Panc1 (cell line): ENCODE data around the gene MPZL3. TPM values are rescaled to one million over a fixed set of nuclear protein-coding genes. Genes with fewer than 3 reads are reported as not detected.

Experiments
- ATAC-seq: fragments of 200-7000 bp; cut with Tn5 transposase; 2 replicates; pipeline ENCODE4 v1.9.1; 2020; ENCODE audit warnings: mild to moderate bottlenecking, moderate library complexity
- BruUV-seq: library from RNA; stranded (reverse); fragments of 400-500 nt; replicated peaks from 2 replicates; lab custom pipeline; 2021; lab: Mats Ljungman, UMichigan
- CTCF ChIA-PET: fragments of 300-600 bp; sonication (Branson Sonifier 250); formaldehyde crosslinking; loops from one replicate; lab custom pipeline; 2022; ENCODE audit warnings: antibody characterized with exemption; lab: Charles Lee
- POLR2A ChIA-PET: fragments of 300-600 bp; sonication (Branson Sonifier 250); formaldehyde crosslinking; loops from one replicate; lab custom pipeline; 2022; ENCODE audit warnings: antibody characterized with exemption; lab: Charles Lee
- DNase-seq: peaks from one replicate; pipeline ENCODE4 v3.0.0-alpha.2; 2010; ENCODE audit warnings: low read depth, low spot score
- H3K27ac ChIP-seq: 2 replicates; pipeline ENCODE4 v1.5.1; 2011; ENCODE audit warnings: mild to moderate bottlenecking, low read length, inconsistent platforms
- H3K27me3 ChIP-seq: fragments of 200-500 bp; sonication (Bioruptor generic); 2 replicates; pipeline ENCODE4 v1.6.0; 2014; ENCODE audit warnings: low read length, inconsistent platforms; ENCODE audit not compliant: control insufficient read depth, insufficient read depth
- H3K36me3 ChIP-seq: fragments of 200-500 bp; sonication (Bioruptor generic); 2 replicates; pipeline ENCODE4 v1.5.1; 2014; ENCODE audit warnings: inconsistent platforms, mild to moderate bottlenecking, low read length, moderate library complexity; ENCODE audit not compliant: control insufficient read depth, insufficient read depth
- H3K4me1 ChIP-seq: 2 replicates; pipeline ENCODE4 v1.5.1; 2011; ENCODE audit warnings: inconsistent platforms, mild to moderate bottlenecking, low read length, moderate library complexity; ENCODE audit not compliant: control insufficient read depth, insufficient read depth
- H3K4me3 ChIP-seq, 2 experiments: 2 replicates each; pipeline ENCODE4 v1.5.1; 2011 to 2012; ENCODE audit warnings: low read depth in 2 of 2, low read length in 2 of 2, mild to moderate bottlenecking in 2 of 2, inconsistent platforms in 1 of 2, moderate library complexity in 1 of 2
- H3K9me3 ChIP-seq: fragments of 200-500 bp; sonication (Bioruptor generic); 2 replicates; pipeline ENCODE4 v1.5.1; 2014; ENCODE audit warnings: low read depth, mild to moderate bottlenecking, inconsistent platforms, low read length, moderate library complexity; ENCODE audit not compliant: control insufficient read depth, insufficient read depth
- POLR2AphosphoS5 ChIP-seq: IDR thresholded peaks from 2 replicates; pipeline ENCODE4 v1.6.1; 2012; ENCODE audit warnings: mild to moderate bottlenecking, low read depth, low read length, moderate library complexity
- REST ChIP-seq, 2 experiments: IDR thresholded peaks; 2 replicates each; pipeline ENCODE4 v1.6.1; 2011 to 2012; ENCODE audit warnings: low read depth in 2 of 2, control low read depth in 1 of 2, low read length in 1 of 2, mild to moderate bottlenecking in 1 of 2, moderate library complexity in 1 of 2; ENCODE audit not compliant: insufficient read depth in 1 of 2
- SIN3A ChIP-seq: IDR thresholded peaks from 2 replicates; pipeline ENCODE4 v1.6.1; 2012; ENCODE audit warnings: low read depth, mild to moderate bottlenecking, low read length, moderate library complexity, borderline replicate concordance; ENCODE audit not compliant: insufficient read depth
- in situ Hi-C: cut with HindIII; loops from 2 replicates; pipeline ENCODE4 v1.10.0; 2016; ENCODE audit warnings: low sequenced_read_pairs, low pct_unique_long_range_greater_than_20kb
- intact Hi-C: fragments of 100-400 bp; cut with micrococcal nuclease; formaldehyde crosslinking; loops from one replicate; pipeline ENCODE4 v1.10.0; 2022; ENCODE audit not compliant: unreplicated experiment
- total RNA-seq: library from RNA; stranded (reverse); gene quantifications from one replicate; pipeline ENCODE4 v1.2.1, GENCODE V29; 2021; ENCODE audit not compliant: unreplicated experiment
- TF ChIP-seq, protein P1 (sequence below): fragments of 450-650 bp; IDR thresholded peaks from 2 replicates; pipeline ENCODE4 v1.5.1; 2017; ENCODE audit warnings: mild to moderate bottlenecking

The MPZL3 gene
- total RNA-seq, 1 experiment from 2014 or later: 1.0 TPM

GRCh38 chr11:118239509-118240205 lies 12.5 kb downstream of the MPZL3 start:
- BruUV-seq: no TSS peak
- TF ChIP-seq POLR2AphosphoS5 (no peak), REST (IDR thresholded peaks at IDR 0.05; ENCODE audit: insufficient read depth in 1 of 2, low read depth in 2 of 2, low read length in 1 of 2) (no peak), SIN3A (no peak)
- TF ChIP-seq, protein P1, sequence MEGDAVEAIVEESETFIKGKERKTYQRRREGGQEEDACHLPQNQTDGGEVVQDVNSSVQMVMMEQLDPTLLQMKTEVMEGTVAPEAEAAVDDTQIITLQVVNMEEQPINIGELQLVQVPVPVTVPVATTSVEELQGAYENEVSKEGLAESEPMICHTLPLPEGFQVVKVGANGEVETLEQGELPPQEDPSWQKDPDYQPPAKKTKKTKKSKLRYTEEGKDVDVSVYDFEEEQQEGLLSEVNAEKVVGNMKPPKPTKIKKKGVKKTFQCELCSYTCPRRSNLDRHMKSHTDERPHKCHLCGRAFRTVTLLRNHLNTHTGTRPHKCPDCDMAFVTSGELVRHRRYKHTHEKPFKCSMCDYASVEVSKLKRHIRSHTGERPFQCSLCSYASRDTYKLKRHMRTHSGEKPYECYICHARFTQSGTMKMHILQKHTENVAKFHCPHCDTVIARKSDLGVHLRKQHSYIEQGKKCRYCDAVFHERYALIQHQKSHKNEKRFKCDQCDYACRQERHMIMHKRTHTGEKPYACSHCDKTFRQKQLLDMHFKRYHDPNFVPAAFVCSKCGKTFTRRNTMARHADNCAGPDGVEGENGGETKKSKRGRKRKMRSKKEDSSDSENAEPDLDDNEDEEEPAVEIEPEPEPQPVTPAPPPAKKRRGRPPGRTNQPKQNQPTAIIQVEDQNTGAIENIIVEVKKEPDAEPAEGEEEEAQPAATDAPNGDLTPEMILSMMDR: no peak
- in situ Hi-C loops (no loop called here), intact Hi-C loops (no loop called here)
- no peaks in the 10 kb centered on the region for H3K4me1 ChIP-seq
- H3K9me3 ChIP-seq: no peaks in the 10 kb centered on the region
- H3K27ac ChIP-seq: no peak overlapping the region
- ChIA-PET POLR2A (no interaction called here), CTCF (no interaction called here)
- ATAC-seq: no peak
- H3K27me3 ChIP-seq: peaks cover 13% of the 10 kb centered on the region
- H3K4me3 ChIP-seq: no peak overlapping the region
- no peaks in the 10 kb centered on the region for H3K36me3 ChIP-seq
- no peak for DNase-seq

DNA sequence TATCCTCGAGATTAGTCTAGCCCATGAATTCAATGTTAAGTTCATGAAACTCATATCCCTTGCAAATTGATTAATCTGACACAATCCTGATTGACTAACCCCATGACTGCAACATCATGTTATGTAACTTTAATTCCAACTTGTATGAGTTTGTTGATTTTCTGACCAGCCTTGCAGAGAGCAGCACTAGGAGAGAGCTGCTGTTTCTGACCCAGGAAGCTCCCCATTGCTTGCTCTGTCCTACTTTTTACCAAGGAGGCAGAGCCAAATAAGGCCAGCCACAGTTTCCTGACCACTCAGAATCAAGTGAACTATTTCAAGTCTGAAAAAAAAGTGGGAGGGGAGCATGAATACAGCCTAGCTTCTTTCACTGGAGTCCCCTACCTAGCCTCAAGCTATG lies 13.2 kb downstream of the MPZL3 start:
- Histone ChIP-seq H3K27ac (no peak overlapping the region), H3K36me3 (no peaks in the 10 kb centered on the region), H3K9me3 (no peaks in the 10 kb centered on the region), H3K4me3 (no peak overlapping the region), H3K27me3 (peaks cover 16% of the 10 kb centered on the region), H3K4me1 (no peaks in the 10 kb centered on the region)
- ChIA-PET CTCF (interaction anchor here (0.6 kb wide), 1 partner anchor 366 kb away, joined by 3 read pairs; no protein-coding TSS in a partner anchor), POLR2A (no interaction called here)
- in situ Hi-C loops: no loop called here
- intact Hi-C loops: no loop called here
- no TSS peak for BruUV-seq
- TF ChIP-seq, protein P1: no peak; the same call in 1 of the 2 replicates
- TF ChIP-seq REST (IDR thresholded peaks at IDR 0.05; ENCODE audit: insufficient read depth in 1 of 2, low read depth in 2 of 2, low read length in 1 of 2): no peak
- TF ChIP-seq POLR2AphosphoS5: no peak
- DNase-seq (no peak), ATAC-seq (no peak)
